AG04450 (cell line): ENCODE results near the gene MOB2. TPM values are rescaled to one million over a fixed set of nuclear protein-coding genes. Genes with fewer than 3 reads are reported as not detected.

ENCODE experiments used
- CTCF ChIA-PET: fragments of 300-600, 350-600 bp; formaldehyde crosslinking; extraction: SDS; loops from one replicate; lab custom pipeline; 2022; ENCODE audit warnings: antibody characterized with exemption, inconsistent platforms; lab: Charles Lee
- POLR2A ChIA-PET: fragments of 350-600 bp; formaldehyde crosslinking; extraction: SDS; loops from one replicate; lab custom pipeline; 2021; ENCODE audit warnings: antibody characterized with exemption, inconsistent platforms; lab: Yijun Ruan, JAX
- DNase-seq: peaks from one replicate; pipeline ENCODE4 v3.0.0-alpha.2; 2011; ENCODE audit warnings: low read depth, low spot score
- H3K27ac ChIP-seq: one replicate; pipeline ENCODE4 v1.5.1; 2012; ENCODE audit warnings: low read depth, low read length, control low read depth
- H3K27me3 ChIP-seq: one replicate; pipeline ENCODE4 v1.6.0; 2012; ENCODE audit warnings: low read length; ENCODE audit not compliant: control insufficient read depth, insufficient read depth
- H3K4me3 ChIP-seq: 2 replicates; pipeline ENCODE4 v1.5.1; 2011; ENCODE audit warnings: mild to moderate bottlenecking, low read depth, low read length, control low read depth
- H3K9me3 ChIP-seq: 2 replicates; pipeline ENCODE4 v1.5.1; 2012; ENCODE audit warnings: low read length; ENCODE audit not compliant: control insufficient read depth, insufficient read depth
- CTCF ChIP-seq: IDR thresholded peaks from 2 replicates; pipeline ENCODE4 v1.5.1; 2011; ENCODE audit warnings: low read depth, low read length, control low read depth, inconsistent platforms
- polyA plus RNA-seq: library from polyadenylated mRNA; depleted of rRNA; stranded (reverse); fragments of >200 nt; gene quantifications from 2 replicates; pipeline ENCODE4 v1.2.3, GENCODE V29; 2011

The MOB2 gene
- polyA plus RNA-seq, 1 experiment = 19.9 TPM

DNA sequence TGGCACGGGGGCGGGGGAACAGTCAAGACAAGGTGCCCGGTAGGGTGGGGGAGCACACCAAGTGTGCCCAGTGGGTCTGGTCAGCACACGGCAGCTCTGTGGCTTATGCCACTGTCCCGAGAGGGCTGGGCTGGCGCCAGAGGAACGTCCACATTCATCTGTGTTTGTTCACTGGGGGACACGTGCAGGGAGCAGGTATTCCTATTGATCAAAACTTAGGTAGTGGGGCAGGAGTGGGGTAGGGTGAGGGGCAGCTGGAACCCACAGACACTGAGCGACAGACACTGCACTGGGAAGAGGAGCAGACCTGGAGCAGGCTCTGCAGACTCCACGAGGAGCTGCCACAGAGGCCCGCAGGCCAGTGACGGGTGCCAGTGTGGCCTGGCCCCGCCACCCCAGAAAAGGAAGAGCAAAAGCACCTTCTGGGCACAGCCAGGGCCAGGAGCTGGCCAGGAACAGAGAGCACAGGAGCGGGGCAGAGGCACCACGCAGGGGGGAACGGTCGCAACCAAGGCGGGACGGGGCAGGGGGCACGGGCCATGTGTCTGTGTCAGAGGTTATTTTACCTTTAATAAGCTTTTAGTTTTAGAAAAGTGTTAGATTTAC lies 2.1 kb upstream of the MOB2 start:
- H3K27me3 ChIP-seq = no peaks in the 10 kb centered on the region
- no peak overlapping the region for H3K4me3 ChIP-seq
- no peak overlapping the region for H3K27ac ChIP-seq
- CTCF ChIA-PET = no interaction called here
- DNase-seq = no peak
- no peak for TF ChIP-seq CTCF
- H3K9me3 ChIP-seq = no peaks in the 10 kb centered on the region
- POLR2A ChIA-PET = no interaction called here

DNA sequence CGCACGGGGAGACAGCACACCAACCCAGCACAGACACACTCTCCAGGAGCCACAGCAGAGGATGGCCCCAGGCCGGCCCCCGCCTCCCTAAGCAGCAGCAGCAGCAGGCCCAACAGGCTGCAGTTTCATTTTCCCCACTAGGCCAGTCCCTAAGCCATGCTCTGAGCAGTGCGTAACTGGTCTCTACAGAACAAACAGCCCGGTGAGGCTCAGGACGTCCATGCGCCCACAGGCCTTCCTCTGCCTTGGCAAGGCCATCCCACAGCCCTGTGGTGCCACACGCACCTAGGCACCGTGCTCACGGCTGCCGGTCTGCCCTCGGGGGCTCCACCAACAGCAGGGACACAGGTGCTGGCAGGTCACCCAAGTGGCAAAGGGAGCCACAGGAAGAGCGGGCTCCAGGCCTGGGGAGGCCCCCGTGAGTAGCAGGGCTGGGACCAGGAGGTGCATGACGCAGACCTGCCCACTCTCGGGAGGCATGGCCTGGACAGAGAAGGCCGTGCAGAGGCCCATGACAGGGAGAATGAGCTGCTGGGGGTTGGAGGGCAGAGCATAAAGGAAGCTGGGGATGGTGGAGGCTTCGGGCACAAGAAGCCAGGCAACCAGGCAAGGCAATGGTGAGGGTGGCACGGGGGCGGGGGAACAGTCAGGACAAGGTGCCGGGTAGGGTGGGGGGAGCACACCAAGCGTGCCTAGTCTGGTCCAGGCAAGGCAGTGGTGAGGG lies 1.4 kb upstream of the MOB2 start:
- no peak for TF ChIP-seq CTCF
- Histone ChIP-seq H3K9me3 (no peaks in the 10 kb centered on the region; the same call in 1 of the 2 replicates), H3K4me3 (no peak overlapping the region), H3K27me3 (no peaks in the 10 kb centered on the region), H3K27ac (no peak overlapping the region)
- POLR2A ChIA-PET = no interaction called here
- CTCF ChIA-PET = no interaction called here
- no peak for DNase-seq

DNA sequence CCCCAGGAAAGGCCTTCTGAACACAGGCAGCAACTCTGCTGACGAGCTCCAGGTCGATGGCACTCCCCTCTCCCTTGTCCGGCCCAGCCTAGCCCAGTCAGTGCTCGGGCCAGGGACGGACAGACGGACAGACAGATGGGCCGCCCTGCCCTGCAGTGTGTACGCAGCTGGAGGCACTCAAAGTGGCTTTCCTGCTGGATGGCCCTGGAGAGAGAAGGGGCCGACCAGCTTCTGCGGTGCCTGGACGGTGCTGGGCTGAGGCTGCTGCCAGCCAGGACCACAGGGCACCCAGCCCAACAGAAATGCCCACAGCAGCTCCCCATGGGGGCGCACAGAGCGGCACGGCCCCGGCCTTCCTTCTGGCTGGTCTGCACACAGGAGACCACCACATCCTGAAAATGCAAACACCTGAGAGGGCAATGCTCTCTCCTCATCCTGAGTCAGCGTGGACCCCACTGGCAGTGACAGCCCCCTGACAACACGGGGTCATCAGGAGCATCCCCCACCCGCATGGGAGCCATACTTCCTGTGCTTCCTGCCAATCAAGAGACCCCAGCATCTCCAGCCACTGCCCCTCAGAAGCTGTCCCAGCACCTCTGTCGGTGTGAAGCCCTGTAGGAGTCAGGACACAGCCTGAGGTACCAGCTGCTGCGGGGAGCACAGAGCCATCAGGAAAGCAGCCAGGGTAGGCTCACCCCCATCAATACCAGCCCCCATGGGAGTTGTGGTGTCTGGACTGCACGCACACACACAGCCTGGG lies 692 bp upstream of the MOB2 start:
- ChIA-PET POLR2A (no interaction called here), CTCF (no interaction called here)
- Histone ChIP-seq H3K27ac (no peak overlapping the region), H3K27me3 (no peaks in the 10 kb centered on the region), H3K9me3 (no peaks in the 10 kb centered on the region; the same call in 1 of the 2 replicates), H3K4me3 (no peak overlapping the region)
- no peak for DNase-seq
- TF ChIP-seq CTCF = no peak

- no peak for TF ChIP-seq CTCF
- ChIA-PET CTCF (no interaction called here), POLR2A (no interaction called here)
- Histone ChIP-seq H3K4me3 (no peak overlapping the region), H3K9me3 (no peaks in the 10 kb centered on the region; the same call in 1 of the 2 replicates), H3K27ac (no peak overlapping the region), H3K27me3 (no peaks in the 10 kb centered on the region)
- DNase-seq = no peak
Observed at GRCh38 chr11:1485504-1485885, 1.1 kb downstream of the MOB2 start.
